HepG2 (cell line): ENCODE measurements around the gene FRMD4A. TPM values are rescaled to one million over a fixed set of nuclear protein-coding genes. Genes with fewer than 3 reads are reported as not detected.

ENCODE experiments used
- ATAC-seq: fragments of 200-7000 bp; cut with Tn5 transposase; 3 replicates; pipeline ENCODE4 v1.9.1; 2020; ENCODE audit warnings: mild to moderate bottlenecking, moderate library complexity
- BruUV-seq: library from RNA; stranded (reverse); fragments of 400-500 nt; replicated peaks from 2 replicates; lab custom pipeline; 2021; lab: Mats Ljungman, UMichigan
- CTCF ChIA-PET: fragments of 300-600 bp; formaldehyde crosslinking; extraction: SDS; loops from one replicate; lab custom pipeline; 2021; ENCODE audit warnings: low total read pairs, inconsistent platforms, low intra/inter-chr PET ratio; lab: Yijun Ruan, JAX
- POLR2A ChIA-PET: fragments of 350-600 bp; sonication (Branson Sonifier 250); formaldehyde crosslinking; loops from one replicate; lab custom pipeline; 2020; ENCODE audit warnings: antibody characterized with exemption, inconsistent platforms; lab: Yijun Ruan, JAX
- DNase-seq: peaks from one replicate; pipeline ENCODE4 v3.0.0-alpha.2; 2015; ENCODE audit warnings: low spot score
- FAIRE-seq: peaks from 3 replicates; lab custom pipeline; 2011; peaks lifted over from hg19 to GRCh38; lab: Jason Lieb, UNC
- H2AFZ ChIP-seq: one replicate; pipeline ENCODE4 v1.6.1; 2011; ENCODE audit warnings: low read length, inconsistent platforms
- H3K27ac ChIP-seq: fragments of 300-600 bp; 3 replicates; pipeline ENCODE4 v1.8.0; 2011; ENCODE audit warnings: mixed run types, mild to moderate bottlenecking, mixed read lengths, low read length, inconsistent platforms; ENCODE audit not compliant: insufficient read depth; ENCODE audit errors: extremely low read length
- H3K27me3 ChIP-seq, 2 experiments: fragments of 200-600 bp in 1 of 2; 2 replicates in 1 of 2; 3 replicates in 1 of 2; pipeline versions ENCODE4 v1.6.0 to v1.8.0; 2011; ENCODE audit warnings: low read length in 2 of 2, mild to moderate bottlenecking in 2 of 2, moderate library complexity in 2 of 2, inconsistent platforms in 1 of 2; ENCODE audit not compliant: insufficient read depth in 2 of 2, control insufficient read depth in 1 of 2
- H3K36me3 ChIP-seq, 2 experiments: fragments of 200-600 bp in 1 of 2; replicated peaks in 1 of 2; 2 replicates in 1 of 2; 3 replicates in 1 of 2; pipeline versions ENCODE4 v1.5.1 to v1.8.0; 2011; ENCODE audit warnings: low read length in 2 of 2, inconsistent platforms in 1 of 2; ENCODE audit not compliant: insufficient read depth in 2 of 2, control insufficient read depth in 1 of 2
- H3K4me1 ChIP-seq: 2 replicates; pipeline ENCODE4 v1.5.1; 2012; ENCODE audit warnings: low read length, inconsistent platforms; ENCODE audit not compliant: insufficient read depth
- H3K4me2 ChIP-seq: 2 replicates; pipeline ENCODE4 v1.6.0; 2011; ENCODE audit warnings: low read depth, low read length, inconsistent platforms
- H3K4me3 ChIP-seq, 3 experiments: fragments of 200-600 bp in 1 of 3; sonication (generic), shearing (Covaris generic) in 1 of 3; replicated peaks in 1 of 3; 2 replicates each; pipeline ENCODE4 v1.5.1; 2011 to 2016; ENCODE audit warnings: low read length in 3 of 3, inconsistent platforms in 2 of 3, low read depth in 2 of 3, mild to moderate bottlenecking in 2 of 3, control low read depth in 1 of 3, mixed read lengths in 1 of 3; ENCODE audit not compliant: insufficient read depth in 1 of 3
- H3K79me2 ChIP-seq: one replicate; pipeline ENCODE4 v1.6.1; 2011; ENCODE audit warnings: low read length, inconsistent platforms; ENCODE audit not compliant: insufficient read depth
- H3K9ac ChIP-seq: 2 replicates; pipeline ENCODE4 v1.6.0; 2011; ENCODE audit warnings: mild to moderate bottlenecking, low read depth, low read length, inconsistent platforms; ENCODE audit not compliant: insufficient read depth
- H3K9me3 ChIP-seq: 2 replicates; pipeline ENCODE4 v1.5.1; 2012; ENCODE audit warnings: mild to moderate bottlenecking, low read length
- H4K20me1 ChIP-seq: 2 replicates; pipeline ENCODE4 v1.6.0; 2011; ENCODE audit warnings: inconsistent platforms, mild to moderate bottlenecking, low read length, moderate library complexity; ENCODE audit not compliant: insufficient read depth
- NR2F1 ChIP-seq, 2 experiments: fragments of 450-650 bp in 1 of 2; formaldehyde crosslinking in 1 of 2; IDR thresholded peaks; 2 replicates each; pipeline versions ENCODE4 v1.5.0 to v1.6.1; 2016 to 2020; ENCODE audit warnings: mild to moderate bottlenecking in 1 of 2, missing compliant biosample characterization in 1 of 2, missing genetic modification reagents in 1 of 2, moderate library complexity in 1 of 2
- POLR2AphosphoS2 ChIP-seq: IDR thresholded peaks from 2 replicates; pipeline ENCODE4 v1.6.1; 2011; ENCODE audit warnings: low read depth, low read length, improper control_type of control experiment
- SALL2 ChIP-seq: sonication (generic); formaldehyde crosslinking; IDR thresholded peaks from 2 replicates; pipeline ENCODE4 v1.8.1; 2023; ENCODE audit warnings: mild to moderate bottlenecking, missing genetic modification reagents, inconsistent platforms
- SRSF4 ChIP-seq: fragments of 200-400 bp; formaldehyde crosslinking; IDR thresholded peaks from one replicate; pipeline ENCODE4 v1.6.1; 2018; ENCODE audit warnings: mild to moderate bottlenecking, low read depth, low read length, moderate library complexity; ENCODE audit not compliant: poor library complexity, severe bottlenecking
- ZBTB42 ChIP-seq: sonication (generic); formaldehyde crosslinking; IDR thresholded peaks from 2 replicates; pipeline ENCODE4 v1.5.0; 2020; ENCODE audit warnings: mild to moderate bottlenecking, missing genetic modification reagents
- ZNF160 ChIP-seq: sonication (generic); formaldehyde crosslinking; IDR thresholded peaks from 2 replicates; pipeline ENCODE4 v1.8.0; 2022; ENCODE audit warnings: mild to moderate bottlenecking, inconsistent platforms, missing genetic modification reagents
- ZNF253 ChIP-seq: sonication (generic); formaldehyde crosslinking; IDR thresholded peaks from 2 replicates; pipeline ENCODE4 v1.8.0; 2022; ENCODE audit warnings: mild to moderate bottlenecking, missing genetic modification reagents, borderline replicate concordance
- ZNF816 ChIP-seq: sonication (generic); formaldehyde crosslinking; IDR thresholded peaks from 2 replicates; pipeline ENCODE4 v1.8.0; 2022; ENCODE audit warnings: missing genetic modification reagents, mild to moderate bottlenecking, borderline replicate concordance
- WGBS: methylation state at CpG from one replicate; pipeline ENCODE4 v1.1.6; 2017; ENCODE audit warnings: low lambda C conversion rate; 5-methylcytosine and 5-hydroxymethylcytosine counted together
- in situ Hi-C: cut with HindIII; loops from 2 replicates; pipeline ENCODE4 v1.10.0; 2017; ENCODE audit warnings: low pct_unique_long_range_greater_than_20kb; ENCODE audit not compliant: extremely low pct_ligation_motif_present
- intact Hi-C: fragments of 100-400 bp; cut with micrococcal nuclease; formaldehyde crosslinking; loops from one replicate; pipeline ENCODE4 v1.10.0; 2022; ENCODE audit not compliant: unreplicated experiment
- polyA plus RNA-seq, 8 experiments: library from polyadenylated mRNA; depleted of rRNA in 3 of 8; stranded (reverse) in 7 of 8; unstranded in 1 of 8; fragments of >200 nt; fragmentation: Illumina TruSeq in 4 of 8; extraction: Trizol in 4 of 8; gene quantifications; 2 replicates each; pipeline versions ENCODE4 v1.2.1 to v1.2.3, GENCODE V29; 2011 to 2016; ENCODE audit warnings: low read depth in 4 of 8, missing spikeins in 1 of 8, mixed read lengths in 1 of 8; ENCODE audit not compliant: insufficient read depth in 1 of 8
- total RNA-seq, 5 experiments: library from RNA; depleted of rRNA; stranded (reverse); fragments of >200 nt; fragmentation: Illumina TruSeq; extraction: Trizol; gene quantifications; 2 replicates each; pipeline ENCODE4 v1.2.3, GENCODE V29; 2016; ENCODE audit warnings: low read depth in 1 of 5
- TF ChIP-seq, protein P1 (sequence below): sonication (generic); formaldehyde crosslinking; IDR thresholded peaks from 2 replicates; pipeline ENCODE4 v1.5.0; 2020; ENCODE audit warnings: missing genetic modification reagents

FRMD4A gene
- total and polyA plus RNA-seq, 2 of the 13 experiments (the other 11 are each of a cell fraction or from before 2014, with no cell fraction given): 0.09 to 0.26 TPM

- BruUV-seq: no TSS peak
- ATAC-seq (no peak), DNase-seq (no peak), FAIRE-seq (no peak)
- WGBS: 94% methylated on average over 7 of the region's 8 CpGs
- in situ Hi-C loops: no loop called here
- H3K36me3 ChIP-seq: no peaks in the 10 kb centered on the region
- no peaks in the 10 kb centered on the region for H3K9me3 ChIP-seq
- no peaks in the 10 kb centered on the region for H3K27me3 ChIP-seq
- intact Hi-C loops: no loop called here
- no peak overlapping the region for H3K4me3 ChIP-seq
- no peak for TF ChIP-seq SRSF4
- no peak for TF ChIP-seq POLR2AphosphoS2
- no peak for TF ChIP-seq ZNF816 (CRISPR knock-in tag)
- TF ChIP-seq, protein P1, sequence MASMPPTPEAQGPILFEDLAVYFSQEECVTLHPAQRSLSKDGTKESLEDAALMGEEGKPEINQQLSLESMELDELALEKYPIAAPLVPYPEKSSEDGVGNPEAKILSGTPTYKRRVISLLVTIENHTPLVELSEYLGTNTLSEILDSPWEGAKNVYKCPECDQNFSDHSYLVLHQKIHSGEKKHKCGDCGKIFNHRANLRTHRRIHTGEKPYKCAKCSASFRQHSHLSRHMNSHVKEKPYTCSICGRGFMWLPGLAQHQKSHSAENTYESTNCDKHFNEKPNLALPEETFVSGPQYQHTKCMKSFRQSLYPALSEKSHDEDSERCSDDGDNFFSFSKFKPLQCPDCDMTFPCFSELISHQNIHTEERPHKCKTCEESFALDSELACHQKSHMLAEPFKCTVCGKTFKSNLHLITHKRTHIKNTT: no peak
- no peak for TF ChIP-seq ZNF253 (CRISPR knock-in tag)
- TF ChIP-seq ZNF160 (CRISPR knock-in tag): no peak
- TF ChIP-seq ZBTB42 (CRISPR knock-in tag): no peak
- TF ChIP-seq SALL2 (CRISPR knock-in tag): no peak
- no peak for TF ChIP-seq NR2F1 (CRISPR knock-in tag; IDR thresholded peaks at IDR 0.05)
- no peak overlapping the region for H3K4me2 ChIP-seq
- ChIA-PET CTCF (no interaction called here), POLR2A (no interaction called here)
- no peak overlapping the region for H3K27ac ChIP-seq
- H3K9ac ChIP-seq: no peak overlapping the region
- no peaks in the 10 kb centered on the region for H4K20me1 ChIP-seq
- no peaks in the 10 kb centered on the region for H3K4me1 ChIP-seq
- no peaks in the 10 kb centered on the region for H3K79me2 ChIP-seq
- no peak overlapping the region for H2AFZ ChIP-seq
Observed at GRCh38 chr10:13654118-13654830, 676.5 kb downstream of the FRMD4A start.
